CD4-positive, alpha-beta T cell treated with Interleukin-1 beta for 1 hour (primary cell): ENCODE results near the gene MYBPH.

ENCODE experiments used
- DNase-seq, 2 donors: peaks; one replicate each; pipeline ENCODE4 v3.0.0-alpha.2; 2020 to 2022

Gene MYBPH

GRCh38 chr1:203178083-203178482, 2.5 kb upstream of the MYBPH start:
- DNase-seq = no peak

GRCh38 chr1:203177470-203178039, 1.9 kb upstream of the MYBPH start:
- DNase-seq = peak in 1 of 2 donors; percentile 16

DNA sequence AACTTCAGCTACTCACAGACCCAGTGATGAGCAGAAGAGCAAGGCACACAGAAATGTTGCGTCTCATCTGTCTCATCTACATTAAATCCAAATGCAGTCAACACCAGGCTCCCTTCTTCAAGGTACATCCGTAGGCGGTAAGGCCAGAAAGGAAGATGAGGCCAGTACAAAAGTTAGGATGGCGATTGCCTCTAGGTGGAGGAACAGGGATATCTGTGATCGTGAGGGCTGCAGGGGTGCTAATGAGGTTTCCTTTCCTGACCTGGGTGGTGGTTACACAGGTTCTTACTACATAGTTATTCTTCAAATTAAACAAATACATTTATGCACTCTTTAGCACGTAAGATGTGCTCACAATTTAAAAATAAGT, 1.4 kb upstream of the MYBPH start:
- DNase-seq = no peak

GRCh38 chr1:203176273-203177035, 828 bp upstream of the MYBPH start:
- DNase-seq = no peak

GRCh38 chr1:203175827-203176241, 208 bp upstream of the MYBPH start:
- DNase-seq = peak in 1 of 2 donors; percentile 22

DNA sequence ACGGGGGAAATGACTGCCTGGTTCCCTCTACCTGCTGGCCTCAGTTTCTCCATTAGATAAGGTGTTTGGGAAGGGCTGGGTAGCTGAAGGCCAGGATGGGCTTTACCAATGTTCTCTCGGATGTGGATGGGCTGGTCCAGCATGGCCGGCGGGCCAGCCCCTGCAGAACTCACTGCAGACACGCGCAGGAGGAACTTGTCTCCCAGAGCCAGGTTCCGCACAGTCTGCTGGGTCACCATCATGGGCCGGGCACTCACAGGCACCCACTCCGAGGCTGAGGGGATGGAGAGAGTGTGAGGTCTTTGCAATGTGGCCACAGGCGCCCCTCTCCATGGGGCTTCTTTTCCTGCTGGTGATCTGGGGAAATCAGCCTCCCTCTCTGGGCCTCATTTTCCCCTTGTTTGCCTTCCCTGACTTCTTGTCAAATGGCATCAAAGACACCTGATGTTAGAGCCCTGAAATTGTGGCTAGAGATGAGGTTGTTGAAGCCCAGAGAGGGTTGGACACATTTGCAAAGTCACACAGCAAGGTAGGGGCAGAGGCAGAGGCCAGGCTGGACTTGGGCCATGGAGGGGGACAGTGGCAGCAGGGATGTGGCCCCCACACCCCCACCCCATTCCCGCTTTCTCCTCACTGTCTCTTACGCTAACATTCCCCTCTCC, 1.2 kb downstream of the MYBPH start:
- DNase-seq = no peak

- DNase-seq = no peak
These were observed 2.1 kb downstream of the MYBPH start for GRCh38 chr1:203173566-203173965.

DNA sequence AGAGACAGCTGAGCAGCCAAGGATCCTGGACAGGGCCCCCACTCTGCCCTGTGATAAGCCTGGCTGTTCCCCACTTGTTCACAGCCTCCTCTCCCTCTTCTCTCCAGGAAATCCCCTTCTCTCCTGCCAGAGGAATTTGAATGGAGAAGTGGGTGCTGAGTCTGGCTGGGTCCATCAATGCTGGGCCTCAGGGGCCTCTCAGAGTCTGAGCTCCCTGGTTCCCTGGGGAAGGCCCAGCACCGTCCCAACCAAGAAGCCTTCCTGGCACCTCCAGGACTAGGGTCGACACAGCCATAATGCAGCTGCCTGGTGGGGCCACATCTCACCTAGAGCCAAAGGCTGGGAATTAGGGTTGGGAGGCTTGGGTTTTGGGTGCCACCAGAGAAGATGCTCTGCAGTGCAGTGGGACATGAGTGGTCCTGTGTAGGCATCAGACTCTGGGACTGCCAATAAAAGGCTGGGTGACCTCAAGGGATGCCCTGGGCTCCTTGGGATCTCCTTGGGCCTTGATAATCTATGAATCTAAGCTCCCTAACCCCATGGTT, 2.5 kb downstream of the MYBPH start:
- no peak for DNase-seq

GRCh38 chr1:203172184-203173010, 3.2 kb downstream of the MYBPH start:
- DNase-seq = peak; percentile 33 to 41

GRCh38 chr1:203171341-203172183, 4.1 kb downstream of the MYBPH start:
- DNase-seq = no peak

DNA sequence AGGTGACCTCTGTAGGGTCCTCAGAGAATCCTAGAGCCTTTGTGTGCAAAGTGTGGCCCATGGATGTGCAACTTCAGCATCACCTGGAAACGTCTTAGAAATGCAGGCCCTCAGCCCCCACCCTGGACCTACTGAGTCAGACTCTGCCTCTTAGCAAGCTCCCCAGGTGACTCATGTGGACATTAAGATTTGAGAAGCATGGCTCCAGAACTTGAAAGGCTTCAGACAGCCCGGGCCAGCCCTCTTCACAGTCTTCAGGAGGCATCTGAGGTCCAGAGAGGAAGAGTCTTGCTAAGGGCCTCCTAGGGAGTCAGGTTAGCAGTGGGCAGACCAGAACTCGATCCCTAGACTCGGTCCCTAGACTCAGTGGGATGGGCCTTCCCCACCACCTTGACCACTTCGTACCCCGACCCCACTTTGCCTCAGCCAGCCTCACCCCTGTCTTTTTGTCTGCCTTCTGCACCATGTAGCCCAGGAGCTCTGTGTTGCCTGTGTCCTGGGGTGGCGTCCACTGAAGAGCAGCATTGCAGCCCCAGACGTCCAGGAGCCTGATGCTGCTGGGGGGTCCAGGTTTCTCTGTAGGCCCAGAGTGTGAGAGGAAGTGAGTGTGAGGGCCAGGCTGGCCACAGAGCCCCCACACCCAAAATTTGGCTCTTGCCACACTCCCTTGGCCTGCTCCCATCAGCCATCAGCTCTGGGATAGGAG, 4.8 kb downstream of the MYBPH start:
- no peak for DNase-seq

DNA sequence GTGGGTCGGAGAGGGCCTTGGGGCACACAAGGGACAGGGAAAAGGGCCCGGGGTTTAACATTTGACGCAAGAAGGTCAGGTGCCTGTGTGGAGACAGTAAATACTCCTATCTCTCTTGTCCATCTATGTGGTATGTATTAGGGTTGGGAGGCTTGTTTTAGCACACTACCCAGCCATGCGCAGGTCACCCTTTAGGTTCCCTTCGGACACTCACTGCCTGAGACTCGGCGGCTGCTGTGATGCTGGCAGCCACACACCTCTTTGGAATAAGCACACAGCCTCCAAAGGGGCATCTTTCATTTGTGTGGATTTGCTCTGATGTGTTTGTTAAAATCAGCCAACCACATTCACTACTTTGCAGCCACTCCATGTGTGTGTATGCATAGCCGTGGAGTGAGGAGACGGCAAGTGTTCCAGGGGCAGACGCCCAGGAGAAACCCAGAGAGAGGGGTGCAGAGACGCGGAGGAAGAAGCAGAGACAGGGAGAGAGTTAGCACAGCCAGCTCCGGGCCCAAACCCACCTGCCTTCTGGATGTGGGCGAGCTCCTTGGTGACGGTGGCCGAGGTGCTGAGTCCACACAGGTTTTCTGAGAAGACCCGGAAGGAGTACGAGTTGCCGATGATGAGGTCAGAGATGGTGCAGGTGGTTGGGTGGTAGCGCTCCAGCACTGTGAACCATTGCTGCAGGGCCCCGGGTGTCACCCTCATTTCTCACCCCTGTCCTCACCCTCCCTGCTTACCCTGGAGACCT, 5.7 kb downstream of the MYBPH start:
- DNase-seq = no peak

- no peak for DNase-seq
These were observed 6.6 kb downstream of the MYBPH start for GRCh38 chr1:203168991-203169390.

DNA sequence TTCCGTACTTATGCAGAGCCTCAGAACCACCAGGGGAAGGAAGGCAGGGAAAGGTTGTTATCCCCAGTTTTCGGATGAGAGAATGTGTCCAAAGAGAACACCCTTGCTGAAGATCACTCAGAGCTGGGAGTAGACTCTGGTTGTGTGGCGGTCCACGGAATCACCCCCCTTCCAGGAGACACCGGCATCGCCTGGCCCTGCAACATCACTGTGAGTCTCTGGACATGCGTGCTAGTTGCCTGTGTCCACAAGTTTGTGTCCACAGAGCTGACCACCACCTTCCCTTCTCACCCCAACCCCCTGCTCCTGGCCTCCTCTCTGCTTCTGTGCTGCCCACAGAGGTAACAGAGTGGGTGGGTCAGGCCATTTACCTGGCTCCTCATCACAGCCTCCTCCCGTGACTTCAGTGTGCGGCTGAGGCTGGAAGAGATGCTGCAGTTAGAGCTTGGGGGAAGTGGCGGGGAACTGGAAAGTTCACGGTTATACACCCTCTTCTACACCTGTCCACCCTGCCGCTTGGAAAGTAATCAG, 7.3 kb downstream of the MYBPH start:
- DNase-seq = no peak

DNA sequence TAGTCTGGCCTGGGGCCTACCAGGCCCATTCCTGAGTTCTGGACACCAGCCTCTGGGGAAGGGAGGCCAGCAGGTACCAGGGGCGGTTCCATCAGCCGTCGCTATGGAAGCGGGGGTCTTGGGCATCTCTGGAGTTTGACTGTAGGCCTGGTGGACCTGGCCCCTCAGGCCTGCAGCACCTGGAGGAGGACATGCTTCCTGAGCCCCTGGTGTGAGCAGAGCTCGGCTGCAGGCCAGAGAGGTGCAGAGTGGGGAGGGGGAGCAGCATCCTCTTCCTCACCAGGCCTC, 7.8 kb downstream of the MYBPH start:
- no peak for DNase-seq

- DNase-seq = peak in 1 of 2 donors; percentile 17
These were observed 8.4 kb downstream of the MYBPH start for GRCh38 chr1:203167026-203167912.

GRCh38 chr1:203166192-203166940, 9.3 kb downstream of the MYBPH start:
- DNase-seq = no peak

DNA sequence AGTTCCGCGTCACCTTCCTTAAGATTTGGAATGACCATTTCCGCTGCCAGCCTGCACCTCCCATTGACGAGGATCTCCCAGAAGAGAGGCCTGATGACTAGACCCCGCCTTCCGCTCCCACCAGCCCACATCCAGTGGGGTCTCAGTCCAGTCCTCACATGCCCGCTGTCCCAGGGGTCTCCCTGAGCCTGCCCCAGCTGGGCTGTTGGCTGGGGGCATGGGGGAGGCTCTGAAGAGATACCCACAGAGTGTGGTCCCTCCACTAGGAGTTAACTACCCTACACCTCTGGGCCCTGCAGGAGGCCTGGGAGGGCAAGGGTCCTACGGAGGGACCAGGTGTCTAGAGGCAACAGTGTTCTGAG, 9.8 kb downstream of the MYBPH start:
- no peak for DNase-seq
